ENCODE results near the gene CACNA1S. TPM values are rescaled to one million over a fixed set of nuclear protein-coding genes. Genes with fewer than 3 reads are reported as not detected.

The CACNA1S gene
- total RNA-seq, 1 donor from 2014 or later, result 0.06 TPM

- peaks cover 60% of the 10 kb centered on the region for H3K4me1 ChIP-seq
- no peak overlapping the region for H3K27ac ChIP-seq
- H3K4me3 ChIP-seq, result no peak overlapping the region
- intact Hi-C loops (cut with DNase I), result no loop called here
- no peak for DNase-seq
- no peak for ATAC-seq
- H3K36me3 ChIP-seq, result no peaks in the 10 kb centered on the region
- peaks cover 11% of the 10 kb centered on the region for H3K27me3 ChIP-seq (ENCODE audit: low read depth)
- TF ChIP-seq, protein P1, sequence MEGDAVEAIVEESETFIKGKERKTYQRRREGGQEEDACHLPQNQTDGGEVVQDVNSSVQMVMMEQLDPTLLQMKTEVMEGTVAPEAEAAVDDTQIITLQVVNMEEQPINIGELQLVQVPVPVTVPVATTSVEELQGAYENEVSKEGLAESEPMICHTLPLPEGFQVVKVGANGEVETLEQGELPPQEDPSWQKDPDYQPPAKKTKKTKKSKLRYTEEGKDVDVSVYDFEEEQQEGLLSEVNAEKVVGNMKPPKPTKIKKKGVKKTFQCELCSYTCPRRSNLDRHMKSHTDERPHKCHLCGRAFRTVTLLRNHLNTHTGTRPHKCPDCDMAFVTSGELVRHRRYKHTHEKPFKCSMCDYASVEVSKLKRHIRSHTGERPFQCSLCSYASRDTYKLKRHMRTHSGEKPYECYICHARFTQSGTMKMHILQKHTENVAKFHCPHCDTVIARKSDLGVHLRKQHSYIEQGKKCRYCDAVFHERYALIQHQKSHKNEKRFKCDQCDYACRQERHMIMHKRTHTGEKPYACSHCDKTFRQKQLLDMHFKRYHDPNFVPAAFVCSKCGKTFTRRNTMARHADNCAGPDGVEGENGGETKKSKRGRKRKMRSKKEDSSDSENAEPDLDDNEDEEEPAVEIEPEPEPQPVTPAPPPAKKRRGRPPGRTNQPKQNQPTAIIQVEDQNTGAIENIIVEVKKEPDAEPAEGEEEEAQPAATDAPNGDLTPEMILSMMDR (IDR thresholded peaks at IDR 0.05), result no peak
- H3K9me3 ChIP-seq, result no peaks in the 10 kb centered on the region
These were observed 97.4 kb downstream of the CACNA1S start for GRCh38 chr1:201014816-201015200.

DNA sequence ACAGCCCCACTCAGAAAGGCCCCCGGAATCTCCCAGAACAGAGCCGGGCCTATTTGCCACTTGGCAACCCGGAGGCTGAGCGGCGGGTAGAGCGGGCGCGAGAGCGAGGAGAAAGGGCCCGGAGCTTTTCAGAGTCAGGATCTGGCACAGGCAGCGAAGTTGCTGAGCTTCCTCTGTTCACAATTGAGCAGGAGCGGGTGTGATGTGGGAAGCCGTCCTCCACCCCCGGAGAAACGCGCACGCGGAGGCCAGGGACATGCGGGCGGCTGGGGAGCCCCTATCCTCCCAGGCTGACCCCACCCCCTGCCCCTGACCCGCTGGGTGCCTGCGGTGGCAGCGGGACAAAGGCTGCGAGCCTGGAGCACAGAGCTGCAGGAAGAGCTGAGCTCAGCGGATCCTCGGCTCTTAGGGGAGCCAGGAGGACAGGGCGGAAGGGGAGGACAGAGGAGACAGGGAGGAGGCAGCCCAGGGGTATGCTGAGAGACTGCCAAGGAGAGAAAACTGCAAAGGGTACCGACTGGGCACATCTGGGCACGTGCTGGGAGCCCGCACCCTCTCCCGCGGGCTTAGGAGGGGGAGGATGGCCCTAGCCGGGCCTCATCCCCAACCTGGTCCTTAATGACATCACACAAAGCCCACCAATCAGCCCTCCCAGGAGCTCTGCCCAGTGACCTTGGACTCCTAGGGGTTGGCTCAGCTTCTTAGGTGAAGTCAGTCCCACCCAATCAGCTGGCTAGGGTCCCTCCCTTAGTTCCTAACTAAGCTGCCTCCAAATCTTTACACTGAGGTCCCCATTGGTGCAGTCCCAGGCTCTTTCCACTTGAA, 98.0 kb downstream of the CACNA1S start:
- Histone ChIP-seq H3K4me1 (peaks cover 56% of the 10 kb centered on the region), H3K27ac (no peak overlapping the region), H3K4me3 (no peak overlapping the region), H3K36me3 (no peaks in the 10 kb centered on the region), H3K27me3 (ENCODE audit: low read depth) (peaks cover 11% of the 10 kb centered on the region), H3K9me3 (no peaks in the 10 kb centered on the region)
- intact Hi-C loops (cut with DNase I), result no loop called here
- DNase-seq (peak; percentile 45), ATAC-seq (no peak)
- TF ChIP-seq, protein P1 (IDR thresholded peaks at IDR 0.05), result no peak

- DNase-seq (peak; percentile 72), ATAC-seq (peak; percentile 56 to 76)
- no peaks in the 10 kb centered on the region for H3K9me3 ChIP-seq
- H3K4me3 ChIP-seq, result no peak overlapping the region
- peaks cover 11% of the 10 kb centered on the region for H3K27me3 ChIP-seq (ENCODE audit: low read depth)
- H3K27ac ChIP-seq, result no peak overlapping the region
- intact Hi-C loops (cut with DNase I), result no loop called here
- no peaks in the 10 kb centered on the region for H3K36me3 ChIP-seq
- H3K4me1 ChIP-seq, result peaks cover 50% of the 10 kb centered on the region
- TF ChIP-seq, protein P1 (IDR thresholded peaks at IDR 0.05), result no peak
These were observed 99.2 kb downstream of the CACNA1S start for GRCh38 chr1:201013031-201013485.

DNA sequence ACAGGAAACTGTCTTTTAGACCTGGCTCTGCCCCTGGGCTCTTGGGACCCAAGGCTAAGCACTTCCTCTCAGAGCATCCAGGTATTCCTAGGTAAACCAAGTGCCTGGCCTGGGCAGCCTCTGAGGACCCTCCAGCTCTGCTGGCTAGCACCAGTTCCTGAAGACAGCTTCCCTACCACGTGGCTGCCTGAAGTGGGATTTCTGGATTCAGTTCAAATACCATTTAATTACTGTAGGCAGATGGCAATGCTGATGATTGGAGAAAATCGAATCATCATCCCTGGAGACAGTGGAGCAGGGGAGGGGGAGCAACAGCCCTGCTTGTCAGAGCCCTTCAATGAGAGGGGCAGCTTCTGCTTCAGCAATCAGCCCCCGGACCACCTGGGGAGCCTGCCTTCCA, 100.6 kb downstream of the CACNA1S start:
- Histone ChIP-seq H3K36me3 (no peaks in the 10 kb centered on the region), H3K27me3 (ENCODE audit: low read depth) (peaks cover 11% of the 10 kb centered on the region), H3K4me1 (peaks cover 36% of the 10 kb centered on the region), H3K4me3 (no peak overlapping the region), H3K27ac (no peak overlapping the region), H3K9me3 (no peaks in the 10 kb centered on the region)
- no peak for ATAC-seq
- TF ChIP-seq, protein P1 (IDR thresholded peaks at IDR 0.05), result no peak
- intact Hi-C loops (cut with DNase I), result no loop called here
- peak; percentile 24 for DNase-seq

GRCh38 chr1:201009962-201010645, 102.1 kb downstream of the CACNA1S start:
- TF ChIP-seq, protein P1 (IDR thresholded peaks at IDR 0.05), result no peak

More at GRCh38 chr1:201009962-201010645, 102.1 kb downstream of the CACNA1S start:
- DNase-seq, result peak; percentile 31
- no peak for ATAC-seq
- no peak overlapping the region for H3K27ac ChIP-seq
- no peaks in the 10 kb centered on the region for H3K9me3 ChIP-seq
- peaks cover 7% of the 10 kb centered on the region for H3K27me3 ChIP-seq (ENCODE audit: low read depth)
- intact Hi-C loops (cut with DNase I), result no loop called here
- peaks cover under 1% of the 10 kb centered on the region for H3K36me3 ChIP-seq
- peaks cover 20% of the 10 kb centered on the region for H3K4me1 ChIP-seq
- no peak overlapping the region for H3K4me3 ChIP-seq
